Bronchial epithelial cell (primary cell): ENCODE results near the gene NUDT19. TPM values are rescaled to one million over a fixed set of nuclear protein-coding genes. Genes with fewer than 3 reads are reported as not detected.
"Not testable (repeated sequence)": the region's sequence is repeated elsewhere in the genome, so short reads cannot be mapped to it uniquely, and the experiment has no call there.

ENCODE experiments used
- DNase-seq: peaks from one replicate; pipeline ENCODE4 v3.0.0-alpha.2; 2010; ENCODE audit warnings: low read depth
- FAIRE-seq: peaks from 2 replicates; lab custom pipeline; 2011; peaks lifted over from hg19 to GRCh38; lab: Jason Lieb, UNC
- H3K27me3 ChIP-seq: 2 replicates; pipeline ENCODE4 v1.5.1; 2011; ENCODE audit warnings: low read length; ENCODE audit not compliant: control insufficient read depth, insufficient read depth
- H3K36me3 ChIP-seq: 2 replicates; pipeline ENCODE4 v1.5.1; 2011; ENCODE audit warnings: low read length; ENCODE audit not compliant: control insufficient read depth, insufficient read depth
- H3K4me3 ChIP-seq: 2 replicates; pipeline ENCODE4 v1.5.1; 2011; ENCODE audit warnings: mild to moderate bottlenecking, low read depth, low read length, control low read depth
- total RNA-seq: library from RNA; depleted of rRNA; stranded (reverse); fragments of >200 nt; gene quantifications from 2 replicates; pipeline ENCODE4 v1.2.1, GENCODE V29; 2014
- TF ChIP-seq, protein P1 (sequence below): IDR thresholded peaks from 2 replicates; pipeline ENCODE4 v1.5.1; 2011; ENCODE audit warnings: mild to moderate bottlenecking, moderate library complexity, low read length, control low read depth, inconsistent platforms; ENCODE audit not compliant: insufficient read depth, severe bottlenecking

Gene NUDT19
- total RNA-seq, 1 donor from 2014 or later: 5.5 TPM

DNA sequence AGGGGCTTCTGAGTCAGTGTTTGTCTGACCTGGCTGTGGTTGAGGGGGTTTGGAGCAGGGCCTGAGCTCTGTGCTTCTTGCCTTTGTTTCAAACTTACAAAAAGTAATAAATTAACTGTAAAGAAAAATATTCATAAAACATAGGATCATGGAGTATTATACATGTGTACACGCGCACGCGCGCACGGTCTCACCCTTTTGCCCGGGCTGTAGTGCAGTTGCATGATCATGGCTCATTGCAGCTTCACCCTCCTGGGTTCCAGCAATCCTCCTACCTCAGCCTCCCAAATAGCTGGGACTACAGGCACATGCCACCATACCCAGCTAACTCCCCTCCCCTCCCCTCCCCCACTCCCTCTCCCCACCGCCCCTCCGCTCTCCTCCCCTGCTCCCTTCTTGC is 51.4 kb downstream of the NUDT19 start:
- no peak overlapping the region for H3K4me3 ChIP-seq
- DNase-seq (no peak), FAIRE-seq (no peak)
- TF ChIP-seq, protein P1, sequence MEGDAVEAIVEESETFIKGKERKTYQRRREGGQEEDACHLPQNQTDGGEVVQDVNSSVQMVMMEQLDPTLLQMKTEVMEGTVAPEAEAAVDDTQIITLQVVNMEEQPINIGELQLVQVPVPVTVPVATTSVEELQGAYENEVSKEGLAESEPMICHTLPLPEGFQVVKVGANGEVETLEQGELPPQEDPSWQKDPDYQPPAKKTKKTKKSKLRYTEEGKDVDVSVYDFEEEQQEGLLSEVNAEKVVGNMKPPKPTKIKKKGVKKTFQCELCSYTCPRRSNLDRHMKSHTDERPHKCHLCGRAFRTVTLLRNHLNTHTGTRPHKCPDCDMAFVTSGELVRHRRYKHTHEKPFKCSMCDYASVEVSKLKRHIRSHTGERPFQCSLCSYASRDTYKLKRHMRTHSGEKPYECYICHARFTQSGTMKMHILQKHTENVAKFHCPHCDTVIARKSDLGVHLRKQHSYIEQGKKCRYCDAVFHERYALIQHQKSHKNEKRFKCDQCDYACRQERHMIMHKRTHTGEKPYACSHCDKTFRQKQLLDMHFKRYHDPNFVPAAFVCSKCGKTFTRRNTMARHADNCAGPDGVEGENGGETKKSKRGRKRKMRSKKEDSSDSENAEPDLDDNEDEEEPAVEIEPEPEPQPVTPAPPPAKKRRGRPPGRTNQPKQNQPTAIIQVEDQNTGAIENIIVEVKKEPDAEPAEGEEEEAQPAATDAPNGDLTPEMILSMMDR: no peak
- H3K36me3 ChIP-seq: no peaks in the 10 kb centered on the region
- no peaks in the 10 kb centered on the region for H3K27me3 ChIP-seq

DNA sequence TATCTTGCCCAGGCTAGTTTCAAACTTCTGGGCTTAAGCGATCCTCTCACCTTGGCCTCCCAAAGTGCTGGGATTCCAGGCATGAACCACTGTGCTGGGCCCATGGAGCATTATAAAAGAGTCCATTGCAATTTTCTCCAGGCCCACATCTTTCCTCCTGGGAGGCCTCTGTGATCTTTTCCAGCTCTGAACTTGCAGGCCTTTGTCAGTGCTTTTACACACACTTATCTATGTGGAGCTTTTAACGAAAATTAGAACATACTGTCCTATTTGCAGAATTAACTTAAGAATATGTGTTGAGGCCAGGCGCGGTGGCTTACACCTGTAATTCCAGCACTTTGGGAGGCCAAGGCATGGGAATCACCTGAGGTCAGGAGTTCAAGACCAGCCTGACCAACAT is 51.8 kb downstream of the NUDT19 start:
- H3K27me3 ChIP-seq: no peaks in the 10 kb centered on the region
- H3K4me3 ChIP-seq: no peak overlapping the region
- no peaks in the 10 kb centered on the region for H3K36me3 ChIP-seq
- FAIRE-seq: no peak
- no peak for DNase-seq
- TF ChIP-seq, protein P1: no peak

DNA sequence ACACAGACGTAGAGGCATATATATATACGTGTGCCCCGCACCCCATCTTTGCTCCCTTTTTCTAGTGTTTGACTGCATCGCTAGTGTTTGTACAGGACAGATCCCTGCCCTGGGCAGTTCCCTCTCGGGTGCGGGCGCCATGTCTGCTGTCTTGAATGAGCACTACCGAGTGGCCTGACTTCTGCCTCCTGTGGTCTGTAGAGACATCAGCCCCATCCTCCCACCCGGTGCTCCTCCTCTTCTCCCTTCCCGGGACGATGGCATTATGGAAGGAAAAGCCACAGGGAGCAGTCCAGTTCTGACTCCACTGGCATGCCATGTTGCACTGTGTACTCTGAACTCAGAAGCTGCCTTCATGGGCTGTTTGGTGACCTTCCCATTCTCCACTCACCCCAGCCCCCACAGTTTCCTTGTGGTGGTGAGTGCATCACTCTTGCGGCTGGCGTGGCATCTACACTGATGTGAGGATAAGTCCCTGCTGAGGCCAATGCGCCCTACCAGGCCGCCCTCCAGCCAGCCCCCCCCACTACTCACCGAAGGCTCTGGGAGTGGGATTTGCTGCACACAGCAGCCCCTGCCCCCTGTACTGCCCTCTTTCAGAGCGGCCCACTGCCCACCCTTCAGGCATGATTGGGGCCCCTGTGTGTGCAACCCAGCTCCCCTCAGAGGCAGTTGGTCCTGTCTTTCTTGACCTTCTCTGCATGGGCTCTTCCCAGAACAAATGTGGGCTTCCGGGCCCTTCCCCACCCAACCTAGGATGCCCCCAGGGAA is 53.1 kb downstream of the NUDT19 start:
- no peak for DNase-seq
- TF ChIP-seq, protein P1: no peak
- Histone ChIP-seq H3K36me3 (no peaks in the 10 kb centered on the region), H3K27me3 (no peaks in the 10 kb centered on the region), H3K4me3 (no peak overlapping the region)
- no peak for FAIRE-seq

DNA sequence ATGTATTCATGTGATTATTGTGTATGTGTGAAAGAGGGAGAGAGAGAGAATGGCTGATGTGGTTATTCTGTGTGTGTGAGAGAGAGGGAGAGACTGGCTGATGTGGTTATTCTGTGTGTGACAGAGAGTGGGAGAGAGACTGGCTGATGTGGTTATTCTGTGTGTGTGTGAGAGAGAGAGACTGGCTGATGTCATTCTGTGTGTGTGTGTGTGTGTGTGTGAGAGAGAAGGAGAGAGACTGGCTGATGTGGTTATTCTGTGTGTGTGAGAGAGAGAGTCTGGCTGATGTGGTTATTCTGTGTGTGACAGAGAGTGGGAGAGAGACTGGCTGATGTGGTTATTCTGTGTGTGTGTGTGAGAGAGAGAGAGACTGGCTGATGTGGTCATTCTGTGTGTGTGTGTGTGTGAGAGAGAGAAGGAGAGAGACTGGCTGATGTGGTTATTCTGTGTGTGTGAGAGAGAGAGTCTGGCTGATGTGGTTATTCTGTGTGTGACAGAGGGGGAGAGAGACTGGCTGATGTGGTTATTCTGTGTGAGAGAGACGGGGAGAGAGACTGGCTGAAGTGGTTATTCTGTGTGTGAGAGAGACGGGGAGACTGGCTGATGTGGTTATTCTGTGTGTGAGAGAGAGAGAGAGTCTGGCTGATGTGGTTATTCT is 54.1 kb downstream of the NUDT19 start:
- H3K4me3 ChIP-seq, H3K27me3 ChIP-seq, H3K36me3 ChIP-seq, DNase-seq, FAIRE-seq: not testable (repeated sequence)

DNA sequence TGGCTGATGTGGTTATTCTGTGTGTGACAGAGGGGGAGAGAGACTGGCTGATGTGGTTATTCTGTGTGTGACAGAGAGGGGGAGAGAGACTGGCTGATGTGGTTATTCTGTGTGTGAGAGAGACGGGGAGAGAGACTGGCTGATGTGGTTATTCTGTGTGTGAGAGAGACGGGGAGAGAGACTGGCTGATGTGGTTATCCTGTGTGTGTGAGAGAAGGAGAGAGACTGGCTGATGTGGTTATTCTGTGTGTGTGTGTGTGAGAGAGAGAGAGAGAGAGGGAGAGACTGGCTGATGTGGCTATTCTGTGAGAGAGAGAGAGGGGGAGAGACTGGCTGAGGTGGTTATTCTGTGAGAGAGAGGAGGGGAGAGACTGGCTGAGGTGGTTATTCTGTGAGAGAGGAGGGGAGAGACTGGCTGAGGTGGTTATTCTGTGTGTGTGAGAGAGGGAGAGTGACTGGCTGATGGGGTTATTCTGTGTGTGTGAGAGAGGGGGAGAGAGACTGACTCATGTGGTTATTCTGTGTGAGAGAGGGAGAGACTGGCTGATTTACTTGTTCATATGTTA is 55.1 kb downstream of the NUDT19 start:
- FAIRE-seq, H3K4me3 ChIP-seq: not testable (repeated sequence)
- peak; percentile 5 for DNase-seq

DNA sequence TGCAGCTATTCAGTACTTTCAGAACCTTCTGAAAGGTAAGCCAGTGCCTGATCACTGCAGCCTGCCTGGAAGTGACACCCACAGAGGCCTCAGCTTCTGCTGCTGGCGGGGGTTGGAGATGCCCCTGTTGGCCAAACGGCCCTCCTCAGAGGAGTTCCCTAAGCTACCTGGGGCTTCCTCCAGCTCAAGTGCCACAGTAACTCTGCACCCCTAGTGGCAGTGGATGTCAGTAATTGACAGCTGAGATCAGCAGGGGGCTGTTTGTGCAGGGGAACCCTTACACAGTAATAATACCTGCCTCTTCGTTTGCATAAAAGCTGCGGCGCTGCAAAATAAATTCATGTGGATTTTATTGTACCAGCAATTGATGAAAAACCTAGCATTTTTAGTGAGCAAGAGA is 56.9 kb downstream of the NUDT19 start:
- Histone ChIP-seq H3K27me3 (no peaks in the 10 kb centered on the region), H3K4me3 (no peak overlapping the region), H3K36me3 (no peaks in the 10 kb centered on the region)
- FAIRE-seq: no peak
- TF ChIP-seq, protein P1: no peak
- DNase-seq: no peak

More for the DNA sequence above, 55.1 kb downstream of the NUDT19 start:
- H3K36me3 ChIP-seq, H3K27me3 ChIP-seq: not testable (repeated sequence)
